ENCODE measurements around the gene ACOX3.

Gene ACOX3

GRCh38 chr4:8369426-8370105 lies 71.0 kb downstream of the ACOX3 start:
- H3K27ac Mint-ChIP-seq = no peak overlapping the region

GRCh38 chr4:8368998-8369397 lies 71.5 kb downstream of the ACOX3 start:
- intact Hi-C loops (cut with micrococcal nuclease) = no loop called here
- H3K9me3 Mint-ChIP-seq = no peaks in the 10 kb centered on the region
- no peak overlapping the region for H3K27ac Mint-ChIP-seq
- H3K4me3 Mint-ChIP-seq = no peak overlapping the region
- no peaks in the 10 kb centered on the region for H3K27me3 Mint-ChIP-seq
- H3K4me1 Mint-ChIP-seq (ENCODE audit: low read depth) = no peaks in the 10 kb centered on the region
- peaks cover 63% of the 10 kb centered on the region for H3K36me3 Mint-ChIP-seq (ENCODE audit: low read depth)

More at GRCh38 chr4:8369426-8370105, 71.0 kb downstream of the ACOX3 start:
- Mint-ChIP-seq H3K4me3 (no peak overlapping the region), H3K36me3 (ENCODE audit: low read depth) (peaks cover 60% of the 10 kb centered on the region), H3K27me3 (no peaks in the 10 kb centered on the region), H3K4me1 (ENCODE audit: low read depth) (no peaks in the 10 kb centered on the region), H3K9me3 (no peaks in the 10 kb centered on the region)
- intact Hi-C loops (cut with micrococcal nuclease) = no loop called here

- Mint-ChIP-seq H3K36me3 (ENCODE audit: low read depth) (peaks cover 54% of the 10 kb centered on the region), H3K27me3 (no peaks in the 10 kb centered on the region), H3K27ac (no peak overlapping the region), H3K4me3 (no peak overlapping the region), H3K9me3 (no peaks in the 10 kb centered on the region), H3K4me1 (ENCODE audit: low read depth) (no peaks in the 10 kb centered on the region)
- intact Hi-C loops (cut with micrococcal nuclease) = no loop called here
Observed at GRCh38 chr4:8368061-8368481, 72.5 kb downstream of the ACOX3 start.

- Mint-ChIP-seq H3K27me3 (no peaks in the 10 kb centered on the region), H3K9me3 (no peaks in the 10 kb centered on the region), H3K36me3 (ENCODE audit: low read depth) (peaks cover 44% of the 10 kb centered on the region), H3K27ac (no peak overlapping the region), H3K4me1 (ENCODE audit: low read depth) (no peaks in the 10 kb centered on the region), H3K4me3 (no peak overlapping the region)
- intact Hi-C loops (cut with micrococcal nuclease) = no loop called here
Observed at GRCh38 chr4:8366601-8367000, 73.9 kb downstream of the ACOX3 start.

GRCh38 chr4:8365951-8366350 lies 74.6 kb downstream of the ACOX3 start:
- Mint-ChIP-seq H3K4me3 (no peak overlapping the region), H3K9me3 (no peaks in the 10 kb centered on the region), H3K36me3 (ENCODE audit: low read depth) (peaks cover 44% of the 10 kb centered on the region), H3K27ac (no peak overlapping the region), H3K4me1 (ENCODE audit: low read depth) (no peaks in the 10 kb centered on the region), H3K27me3 (no peaks in the 10 kb centered on the region)
- intact Hi-C loops (cut with micrococcal nuclease) = no loop called here

- H3K36me3 Mint-ChIP-seq (ENCODE audit: low read depth) = peaks cover 39% of the 10 kb centered on the region
- no peaks in the 10 kb centered on the region for H3K27me3 Mint-ChIP-seq
- no peaks in the 10 kb centered on the region for H3K4me1 Mint-ChIP-seq (ENCODE audit: low read depth)
- no peaks in the 10 kb centered on the region for H3K9me3 Mint-ChIP-seq
- intact Hi-C loops (cut with micrococcal nuclease) = no loop called here
- no peak overlapping the region for H3K27ac Mint-ChIP-seq
- H3K4me3 Mint-ChIP-seq = no peak overlapping the region
Observed at GRCh38 chr4:8365353-8365752, 75.2 kb downstream of the ACOX3 start.

GRCh38 chr4:8364848-8365350 lies 75.6 kb downstream of the ACOX3 start:
- no peak overlapping the region for H3K4me3 Mint-ChIP-seq
- no peaks in the 10 kb centered on the region for H3K9me3 Mint-ChIP-seq
- H3K27ac Mint-ChIP-seq = no peak overlapping the region
- intact Hi-C loops (cut with micrococcal nuclease) = no loop called here
- no peaks in the 10 kb centered on the region for H3K4me1 Mint-ChIP-seq (ENCODE audit: low read depth)
- H3K36me3 Mint-ChIP-seq (ENCODE audit: low read depth) = peaks cover 34% of the 10 kb centered on the region
- no peaks in the 10 kb centered on the region for H3K27me3 Mint-ChIP-seq

GRCh38 chr4:8364141-8364540 lies 76.4 kb downstream of the ACOX3 start:
- intact Hi-C loops (cut with micrococcal nuclease) = no loop called here
- Mint-ChIP-seq H3K27ac (no peak overlapping the region), H3K27me3 (no peaks in the 10 kb centered on the region), H3K9me3 (no peaks in the 10 kb centered on the region), H3K36me3 (ENCODE audit: low read depth) (peaks cover 32% of the 10 kb centered on the region), H3K4me3 (no peak overlapping the region), H3K4me1 (ENCODE audit: low read depth) (no peaks in the 10 kb centered on the region)

GRCh38 chr4:8362483-8362882 lies 78.0 kb downstream of the ACOX3 start:
- Mint-ChIP-seq H3K36me3 (ENCODE audit: low read depth) (peaks cover 32% of the 10 kb centered on the region), H3K4me1 (ENCODE audit: low read depth) (no peaks in the 10 kb centered on the region)
- intact Hi-C loops (cut with micrococcal nuclease) = no loop called here

GRCh38 chr4:8359193-8359592 lies 81.3 kb downstream of the ACOX3 start:
- Mint-ChIP-seq H3K4me1 (ENCODE audit: low read depth) (no peaks in the 10 kb centered on the region), H3K27me3 (no peaks in the 10 kb centered on the region), H3K27ac (no peak overlapping the region), H3K4me3 (no peak overlapping the region), H3K36me3 (ENCODE audit: low read depth) (peaks cover 2% of the 10 kb centered on the region), H3K9me3 (peaks cover 8% of the 10 kb centered on the region)
- intact Hi-C loops (cut with micrococcal nuclease) = no loop called here

More at GRCh38 chr4:8362483-8362882, 78.0 kb downstream of the ACOX3 start:
- Mint-ChIP-seq H3K4me3 (no peak overlapping the region), H3K27ac (no peak overlapping the region), H3K9me3 (no peaks in the 10 kb centered on the region), H3K27me3 (no peaks in the 10 kb centered on the region)

- peaks cover 18% of the 10 kb centered on the region for H3K9me3 Mint-ChIP-seq
- H3K4me3 Mint-ChIP-seq = no peak overlapping the region
- H3K4me1 Mint-ChIP-seq (ENCODE audit: low read depth) = no peaks in the 10 kb centered on the region
- H3K27me3 Mint-ChIP-seq = no peaks in the 10 kb centered on the region
- no peaks in the 10 kb centered on the region for H3K36me3 Mint-ChIP-seq (ENCODE audit: low read depth)
- intact Hi-C loops (cut with micrococcal nuclease) = no loop called here
- no peak overlapping the region for H3K27ac Mint-ChIP-seq
Observed at GRCh38 chr4:8356856-8357255, 83.7 kb downstream of the ACOX3 start.

- no peaks in the 10 kb centered on the region for H3K4me1 Mint-ChIP-seq (ENCODE audit: low read depth)
- no peak overlapping the region for H3K27ac Mint-ChIP-seq
- H3K27me3 Mint-ChIP-seq = no peaks in the 10 kb centered on the region
- H3K36me3 Mint-ChIP-seq (ENCODE audit: low read depth) = no peaks in the 10 kb centered on the region
- H3K4me3 Mint-ChIP-seq = no peak overlapping the region
- intact Hi-C loops (cut with micrococcal nuclease) = no loop called here
- peaks cover 18% of the 10 kb centered on the region for H3K9me3 Mint-ChIP-seq
Observed at GRCh38 chr4:8355864-8356565, 84.5 kb downstream of the ACOX3 start.

- intact Hi-C loops (cut with micrococcal nuclease) = no loop called here
- H3K36me3 Mint-ChIP-seq (ENCODE audit: low read depth) = no peaks in the 10 kb centered on the region
- H3K4me1 Mint-ChIP-seq (ENCODE audit: low read depth) = no peaks in the 10 kb centered on the region
- H3K9me3 Mint-ChIP-seq = peaks cover 18% of the 10 kb centered on the region
- H3K27me3 Mint-ChIP-seq = no peaks in the 10 kb centered on the region
- H3K4me3 Mint-ChIP-seq = no peak overlapping the region
- H3K27ac Mint-ChIP-seq = no peak overlapping the region
Observed at GRCh38 chr4:8355306-8355705, 85.2 kb downstream of the ACOX3 start.

GRCh38 chr4:8353912-8354453 lies 86.5 kb downstream of the ACOX3 start:
- H3K4me1 Mint-ChIP-seq (ENCODE audit: low read depth) = no peaks in the 10 kb centered on the region
- intact Hi-C loops (cut with micrococcal nuclease) = no loop called here
- peaks cover 18% of the 10 kb centered on the region for H3K9me3 Mint-ChIP-seq
- no peak overlapping the region for H3K27ac Mint-ChIP-seq
- no peaks in the 10 kb centered on the region for H3K27me3 Mint-ChIP-seq
- H3K36me3 Mint-ChIP-seq (ENCODE audit: low read depth) = no peaks in the 10 kb centered on the region
- H3K4me3 Mint-ChIP-seq = no peak overlapping the region
